ENCODE results near the gene ARHGDIB.

Gene ARHGDIB

GRCh38 chr12:14935031-14935430 lies 26.4 kb downstream of the ARHGDIB start:
- H3K27me3 Mint-ChIP-seq = no peaks in the 10 kb centered on the region

GRCh38 chr12:14934511-14934910 lies 26.9 kb downstream of the ARHGDIB start:
- Mint-ChIP-seq H3K36me3 (peaks cover 41% of the 10 kb centered on the region), H3K4me3 (no peak overlapping the region), H3K4me1 (peaks cover 66% of the 10 kb centered on the region), H3K9me3 (no peaks in the 10 kb centered on the region), H3K27me3 (no peaks in the 10 kb centered on the region), H3K27ac (no peak overlapping the region)

More at GRCh38 chr12:14935031-14935430, 26.4 kb downstream of the ARHGDIB start:
- Mint-ChIP-seq H3K36me3 (peaks cover 46% of the 10 kb centered on the region), H3K4me3 (no peak overlapping the region), H3K27ac (no peak overlapping the region), H3K4me1 (peaks cover 72% of the 10 kb centered on the region), H3K9me3 (no peaks in the 10 kb centered on the region)

GRCh38 chr12:14931791-14932560 lies 29.4 kb downstream of the ARHGDIB start:
- Mint-ChIP-seq H3K36me3 (peaks cover 39% of the 10 kb centered on the region), H3K27ac (peak overlapping the region; percentile 56), H3K4me1 (peaks cover 51% of the 10 kb centered on the region), H3K27me3 (no peaks in the 10 kb centered on the region), H3K4me3 (no peak overlapping the region), H3K9me3 (no peaks in the 10 kb centered on the region)

GRCh38 chr12:14931359-14931758 lies 30.0 kb downstream of the ARHGDIB start:
- Mint-ChIP-seq H3K4me3 (no peak overlapping the region), H3K27me3 (no peaks in the 10 kb centered on the region), H3K4me1 (peaks cover 45% of the 10 kb centered on the region), H3K27ac (no peak overlapping the region), H3K36me3 (peaks cover 39% of the 10 kb centered on the region), H3K9me3 (no peaks in the 10 kb centered on the region)

GRCh38 chr12:14930299-14930698 lies 31.1 kb downstream of the ARHGDIB start:
- H3K4me1 Mint-ChIP-seq = peaks cover 35% of the 10 kb centered on the region
- no peak overlapping the region for H3K27ac Mint-ChIP-seq
- no peaks in the 10 kb centered on the region for H3K27me3 Mint-ChIP-seq
- no peak overlapping the region for H3K4me3 Mint-ChIP-seq
- H3K9me3 Mint-ChIP-seq = no peaks in the 10 kb centered on the region
- H3K36me3 Mint-ChIP-seq = peaks cover 39% of the 10 kb centered on the region

- Mint-ChIP-seq H3K27ac (no peak overlapping the region), H3K36me3 (peaks cover 37% of the 10 kb centered on the region), H3K9me3 (no peaks in the 10 kb centered on the region), H3K4me3 (no peak overlapping the region), H3K4me1 (peaks cover 28% of the 10 kb centered on the region), H3K27me3 (no peaks in the 10 kb centered on the region)
Measured at GRCh38 chr12:14928931-14929330, 32.5 kb downstream of the ARHGDIB start.

GRCh38 chr12:14927267-14927666 lies 34.1 kb downstream of the ARHGDIB start:
- Mint-ChIP-seq H3K4me1 (peaks cover 15% of the 10 kb centered on the region), H3K9me3 (no peaks in the 10 kb centered on the region), H3K27ac (no peak overlapping the region), H3K27me3 (no peaks in the 10 kb centered on the region), H3K4me3 (no peak overlapping the region), H3K36me3 (peaks cover 26% of the 10 kb centered on the region)

- Mint-ChIP-seq H3K4me1 (peaks cover 37% of the 10 kb centered on the region), H3K4me3 (no peak overlapping the region), H3K36me3 (peaks cover 24% of the 10 kb centered on the region), H3K9me3 (no peaks in the 10 kb centered on the region), H3K27me3 (no peaks in the 10 kb centered on the region), H3K27ac (no peak overlapping the region)
Measured at GRCh38 chr12:14924541-14924940, 36.9 kb downstream of the ARHGDIB start.

GRCh38 chr12:14923944-14924343 lies 37.5 kb downstream of the ARHGDIB start:
- H3K9me3 Mint-ChIP-seq = no peaks in the 10 kb centered on the region
- H3K4me3 Mint-ChIP-seq = no peak overlapping the region
- H3K27ac Mint-ChIP-seq = no peak overlapping the region
- peaks cover 28% of the 10 kb centered on the region for H3K36me3 Mint-ChIP-seq
- no peaks in the 10 kb centered on the region for H3K27me3 Mint-ChIP-seq
- peaks cover 42% of the 10 kb centered on the region for H3K4me1 Mint-ChIP-seq

GRCh38 chr12:14921218-14921617 lies 40.2 kb downstream of the ARHGDIB start:
- H3K27ac Mint-ChIP-seq = peak overlapping the region; percentile 54
- H3K27me3 Mint-ChIP-seq = no peaks in the 10 kb centered on the region
- H3K4me3 Mint-ChIP-seq = peak overlapping the region; percentile 47
- no peaks in the 10 kb centered on the region for H3K9me3 Mint-ChIP-seq
- peaks cover 31% of the 10 kb centered on the region for H3K36me3 Mint-ChIP-seq
- peaks cover 45% of the 10 kb centered on the region for H3K4me1 Mint-ChIP-seq

GRCh38 chr12:14920475-14921126 lies 40.8 kb downstream of the ARHGDIB start:
- peaks cover 33% of the 10 kb centered on the region for H3K36me3 Mint-ChIP-seq
- peak overlapping the region; percentile 54 for H3K27ac Mint-ChIP-seq
- no peaks in the 10 kb centered on the region for H3K27me3 Mint-ChIP-seq
- H3K4me1 Mint-ChIP-seq = peaks cover 48% of the 10 kb centered on the region
- peak overlapping the region; percentile 47 for H3K4me3 Mint-ChIP-seq
- H3K9me3 Mint-ChIP-seq = no peaks in the 10 kb centered on the region

GRCh38 chr12:14919455-14919854 lies 41.9 kb downstream of the ARHGDIB start:
- H3K9me3 Mint-ChIP-seq = no peaks in the 10 kb centered on the region
- no peaks in the 10 kb centered on the region for H3K27me3 Mint-ChIP-seq
- H3K36me3 Mint-ChIP-seq = peaks cover 40% of the 10 kb centered on the region
- peaks cover 60% of the 10 kb centered on the region for H3K4me1 Mint-ChIP-seq
- H3K4me3 Mint-ChIP-seq = no peak overlapping the region
- no peak overlapping the region for H3K27ac Mint-ChIP-seq

- H3K4me1 Mint-ChIP-seq = peaks cover 56% of the 10 kb centered on the region
- H3K9me3 Mint-ChIP-seq = no peaks in the 10 kb centered on the region
- H3K36me3 Mint-ChIP-seq = peaks cover 46% of the 10 kb centered on the region
- H3K4me3 Mint-ChIP-seq = no peak overlapping the region
- H3K27me3 Mint-ChIP-seq = no peaks in the 10 kb centered on the region
- H3K27ac Mint-ChIP-seq = peak overlapping the region; percentile 27
Measured at GRCh38 chr12:14915736-14916135, 45.7 kb downstream of the ARHGDIB start.

GRCh38 chr12:14913381-14913781 lies 48.0 kb downstream of the ARHGDIB start:
- H3K9me3 Mint-ChIP-seq = no peaks in the 10 kb centered on the region
- peaks cover 42% of the 10 kb centered on the region for H3K36me3 Mint-ChIP-seq
- H3K4me3 Mint-ChIP-seq = no peak overlapping the region
- H3K4me1 Mint-ChIP-seq = peaks cover 52% of the 10 kb centered on the region
- H3K27ac Mint-ChIP-seq = no peak overlapping the region
- H3K27me3 Mint-ChIP-seq = no peaks in the 10 kb centered on the region

GRCh38 chr12:14911131-14911530 lies 50.3 kb downstream of the ARHGDIB start:
- Mint-ChIP-seq H3K27me3 (no peaks in the 10 kb centered on the region), H3K4me1 (peaks cover 49% of the 10 kb centered on the region), H3K9me3 (no peaks in the 10 kb centered on the region), H3K4me3 (no peak overlapping the region), H3K27ac (peak overlapping the region; percentile 85), H3K36me3 (peaks cover 37% of the 10 kb centered on the region)

Data from activated naive CD4-positive, alpha-beta T cell treated with anti-CD3 and anti-CD28 coated beads, Interleukin-2, amount 50 U/mL, for 24 hours (primary cell).